K562 (cell line): Measurements from ENCODE around the gene TP53BP1. TPM values are rescaled to one million over a fixed set of nuclear protein-coding genes. Genes with fewer than 3 reads are reported as not detected.

Experiments
- ASH1L ChIP-seq: fragments of 450-650 bp; IDR thresholded peaks from 2 replicates; pipeline ENCODE4 v1.6.1; 2018; ENCODE audit warnings: borderline replicate concordance, mild to moderate bottlenecking, low read depth; ENCODE audit not compliant: partially characterized antibody
- ATF2 ChIP-seq: sonication (generic); formaldehyde crosslinking; IDR thresholded peaks from 2 replicates; pipeline ENCODE4 v1.8.1; 2022; ENCODE audit warnings: missing genetic modification reagents
- ATF3 ChIP-seq, 2 experiments: fragments of 450-650 bp in 1 of 2; sonication (generic) in 1 of 2; formaldehyde crosslinking in 1 of 2; IDR thresholded peaks in 1 of 2; conservative IDR thresholded peaks in 1 of 2; 2 replicates each; pipeline versions ENCODE4 v1.6.1 to v1.8.1; 2016 to 2023; ENCODE audit warnings: mild to moderate bottlenecking in 2 of 2, moderate library complexity in 2 of 2, inconsistent platforms in 1 of 2, missing genetic modification reagents in 1 of 2
- ATF7 ChIP-seq: fragments of 450-650 bp; IDR thresholded peaks from 2 replicates; pipeline ENCODE4 v1.7.1; 2014; ENCODE audit warnings: mild to moderate bottlenecking, moderate library complexity
- CBFB ChIP-seq: sonication (generic); formaldehyde crosslinking; IDR thresholded peaks from 2 replicates; pipeline ENCODE4 v1.4.0; 2020; ENCODE audit warnings: mild to moderate bottlenecking, missing genetic modification reagents
- CBX1 ChIP-seq: sonication (generic); IDR thresholded peaks from 2 replicates; pipeline ENCODE4 v1.6.1; 2016; ENCODE audit warnings: antibody characterized with exemption, low read depth, mild to moderate bottlenecking
- CREM ChIP-seq: IDR thresholded peaks from 2 replicates; pipeline ENCODE4 v1.6.1; 2014; ENCODE audit warnings: antibody characterized with exemption, low read depth
- EZH2 ChIP-seq: IDR thresholded peaks from 2 replicates; pipeline ENCODE4 v1.6.1; 2012; ENCODE audit warnings: low read depth, mild to moderate bottlenecking, inconsistent platforms, low read length, borderline replicate concordance
- FOXK1 ChIP-seq: sonication (generic); formaldehyde crosslinking; IDR thresholded peaks from 2 replicates; pipeline ENCODE4 v1.8.0; 2022; ENCODE audit warnings: missing genetic modification reagents, mild to moderate bottlenecking, borderline replicate concordance
- GATAD2B ChIP-seq: fragments of 450-650 bp; IDR thresholded peaks from 2 replicates; pipeline ENCODE4 v1.6.1; 2017; ENCODE audit warnings: mild to moderate bottlenecking, borderline replicate concordance
- IRF2 ChIP-seq: sonication (generic); formaldehyde crosslinking; IDR thresholded peaks from 2 replicates; pipeline ENCODE4 v1.8.1; 2022; ENCODE audit warnings: mild to moderate bottlenecking, missing genetic modification reagents
- KDM5B ChIP-seq: fragments of 200-600 bp; sonication (generic); IDR thresholded peaks from 2 replicates; pipeline ENCODE4 v1.6.1; 2012; ENCODE audit warnings: low read depth, mild to moderate bottlenecking, moderate library complexity, low read length, control low read depth, inconsistent platforms; ENCODE audit not compliant: insufficient replicate concordance
- NKRF ChIP-seq: fragments of 450-650 bp; IDR thresholded peaks from 2 replicates; pipeline ENCODE4 v1.6.1; 2016; ENCODE audit warnings: borderline replicate concordance
- NR1H2 ChIP-seq: sonication (generic); formaldehyde crosslinking; IDR thresholded peaks from 2 replicates; pipeline ENCODE4 v1.4.0; 2020; ENCODE audit warnings: mild to moderate bottlenecking, missing genetic modification reagents
- PHF21A ChIP-seq: fragments of 450-650 bp; IDR thresholded peaks from 2 replicates; pipeline ENCODE4 v1.6.1; 2017; ENCODE audit warnings: low read depth, borderline replicate concordance
- POLR3A ChIP-seq: IDR thresholded peaks from 2 replicates; pipeline ENCODE4 v1.6.1; 2011; ENCODE audit warnings: borderline replicate concordance, mild to moderate bottlenecking, moderate library complexity; ENCODE audit not compliant: insufficient read length, insufficient read depth; ENCODE audit errors: extremely low read depth
- SUPT5H ChIP-seq: fragments of 450-650 bp; IDR thresholded peaks from 2 replicates; pipeline ENCODE4 v1.6.1; 2016
- TFAP4 ChIP-seq: sonication (generic); formaldehyde crosslinking; IDR thresholded peaks from 2 replicates; pipeline ENCODE4 v1.8.0; 2022; ENCODE audit warnings: missing genetic modification reagents, mild to moderate bottlenecking, moderate library complexity, borderline replicate concordance
- ZNF444 ChIP-seq: fragments of 250-450 bp; sonication (Bioruptor Pico); IDR thresholded peaks from 2 replicates; pipeline ENCODE4 v1.4.0; 2020; ENCODE audit warnings: mild to moderate bottlenecking, moderate library complexity
- ZNF76 ChIP-seq: fragments of 250-450 bp; sonication (Bioruptor Pico); IDR thresholded peaks from 2 replicates; pipeline ENCODE4 v1.4.0; 2020; ENCODE audit warnings: mild to moderate bottlenecking, moderate library complexity, borderline replicate concordance
- polyA plus RNA-seq, 8 experiments: library from polyadenylated mRNA; depleted of rRNA in 4 of 8; stranded (reverse) in 5 of 8; unstranded in 3 of 8; fragments of >200 nt; fragmentation: Nextera tagmentation in 2 of 8; fragmentation: Illumina TruSeq in 1 of 8; extraction: Ambion mirVana in 2 of 8; extraction: Trizol in 1 of 8; gene quantifications; 2 replicates each; pipeline versions ENCODE4 v1.2.1 to v1.2.3, GENCODE V29; 2011 to 2014; ENCODE audit warnings: inconsistent platforms in 1 of 8, missing spikeins in 1 of 8
- total RNA-seq, 7 experiments: library from RNA; depleted of rRNA in 6 of 7; stranded (reverse); fragments of >200 nt in 6 of 7; fragmentation: Illumina TruSeq in 2 of 7; extraction: Trizol in 2 of 7; gene quantifications; 2 replicates each; pipeline versions ENCODE4 v1.2.1 to v1.2.3, GENCODE V29; 2011 to 2021; ENCODE audit warnings: low replicate concordance in 1 of 7
- TF ChIP-seq, protein P1 (sequence below): sonication (generic); IDR thresholded peaks from 2 replicates; pipeline ENCODE4 v1.6.1; 2016

The TP53BP1 gene
- total and polyA plus RNA-seq, 9 of the 15 experiments (the other 6 are each of a cell fraction or from before 2014, with no cell fraction given), result 5.7 to 63.3 (median 30.9) TPM

DNA sequence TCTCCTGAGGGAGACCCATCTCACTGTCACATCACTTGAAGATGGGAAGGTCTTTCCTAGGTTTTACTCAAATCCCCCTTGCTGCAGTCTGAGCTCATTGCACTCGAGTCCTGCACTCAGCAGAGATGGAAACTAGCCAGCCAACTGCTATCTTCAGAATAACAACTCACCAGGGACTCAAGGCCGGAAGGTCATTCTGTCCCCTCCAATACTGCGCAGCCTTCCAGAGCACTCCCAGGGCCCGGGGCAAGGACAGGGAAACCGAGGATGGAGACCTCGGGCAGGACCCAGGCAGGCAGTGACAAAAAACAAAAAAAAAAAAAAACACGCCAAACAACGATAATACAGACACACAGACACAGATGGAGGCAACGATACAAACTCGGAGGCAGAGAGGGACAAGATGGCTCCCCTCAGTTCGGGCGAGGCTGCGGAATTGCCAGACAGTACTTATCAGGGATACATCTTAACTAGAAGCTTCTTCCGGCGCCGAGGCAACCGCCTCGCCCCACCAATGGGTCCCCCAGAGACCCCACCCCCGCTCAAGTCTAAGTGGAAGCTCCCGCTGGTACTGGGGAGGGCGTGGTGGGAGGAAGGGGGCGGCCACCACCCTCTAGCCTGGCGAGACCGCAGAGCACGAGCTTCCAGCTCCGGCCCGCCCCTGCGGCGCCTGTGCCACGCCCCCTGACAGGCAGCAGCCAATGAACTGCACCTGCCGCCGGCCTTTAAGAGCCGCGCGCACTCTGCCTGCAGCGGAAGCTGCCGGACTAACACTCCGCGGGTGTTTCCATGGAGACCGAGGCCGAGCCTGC, 17.4 kb upstream of the TP53BP1 start (continued):
- TF ChIP-seq CBFB (CRISPR knock-in tag), result no peak
- no peak for TF ChIP-seq ASH1L
- no peak for TF ChIP-seq EZH2
- TF ChIP-seq ATF3 (IDR thresholded peaks at IDR 0.05), result no peak
- no peak; the same call in 1 of the 2 replicates for TF ChIP-seq ATF3 (CRISPR knock-in tag; conservative IDR thresholded peaks at IDR 0.05)
- no peak for TF ChIP-seq ZNF444 (CRISPR knock-in tag)
- TF ChIP-seq NR1H2 (CRISPR knock-in tag), result no peak
- TF ChIP-seq ZNF76, result peak; percentile 39; the same call in 1 of the 2 replicates
- TF ChIP-seq CREM, result peak; percentile 42; the same call in 1 of the 2 replicates
- no peak for TF ChIP-seq PHF21A
- TF ChIP-seq IRF2, result no peak
- no peak for TF ChIP-seq ATF2 (CRISPR knock-in tag)
- TF ChIP-seq, protein P1, sequence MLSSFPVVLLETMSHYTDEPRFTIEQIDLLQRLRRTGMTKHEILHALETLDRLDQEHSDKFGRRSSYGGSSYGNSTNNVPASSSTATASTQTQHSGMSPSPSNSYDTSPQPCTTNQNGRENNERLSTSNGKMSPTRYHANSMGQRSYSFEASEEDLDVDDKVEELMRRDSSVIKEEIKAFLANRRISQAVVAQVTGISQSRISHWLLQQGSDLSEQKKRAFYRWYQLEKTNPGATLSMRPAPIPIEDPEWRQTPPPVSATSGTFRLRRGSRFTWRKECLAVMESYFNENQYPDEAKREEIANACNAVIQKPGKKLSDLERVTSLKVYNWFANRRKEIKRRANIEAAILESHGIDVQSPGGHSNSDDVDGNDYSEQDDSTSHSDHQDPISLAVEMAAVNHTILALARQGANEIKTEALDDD, result 0 out of 2 replicates have a peak, but pooled peaks have one; percentile 59
- TF ChIP-seq POLR3A, result no peak
- TF ChIP-seq TFAP4 (CRISPR knock-in tag), result peak; percentile 83
- peak; percentile 60 for TF ChIP-seq KDM5B
- no peak for TF ChIP-seq GATAD2B
- TF ChIP-seq SUPT5H, result peak; percentile 84
- no peak for TF ChIP-seq FOXK1 (CRISPR knock-in tag)
- no peak for TF ChIP-seq CBX1
- peak; percentile 85; the same call in 1 of the 2 replicates for TF ChIP-seq NKRF
- peak; percentile 81 for TF ChIP-seq ATF7
